ENCODE measurements around the gene MYL12A.

GRCh38 chr18:3233433-3234168 is 14.0 kb upstream of the MYL12A start:
- no peak for TF ChIP-seq CTCF (IDR thresholded peaks at IDR 0.05)
- no peak for TF ChIP-seq POLR2A (IDR thresholded peaks at IDR 0.05)
